ENCODE results near the gene LRP6.

DNA sequence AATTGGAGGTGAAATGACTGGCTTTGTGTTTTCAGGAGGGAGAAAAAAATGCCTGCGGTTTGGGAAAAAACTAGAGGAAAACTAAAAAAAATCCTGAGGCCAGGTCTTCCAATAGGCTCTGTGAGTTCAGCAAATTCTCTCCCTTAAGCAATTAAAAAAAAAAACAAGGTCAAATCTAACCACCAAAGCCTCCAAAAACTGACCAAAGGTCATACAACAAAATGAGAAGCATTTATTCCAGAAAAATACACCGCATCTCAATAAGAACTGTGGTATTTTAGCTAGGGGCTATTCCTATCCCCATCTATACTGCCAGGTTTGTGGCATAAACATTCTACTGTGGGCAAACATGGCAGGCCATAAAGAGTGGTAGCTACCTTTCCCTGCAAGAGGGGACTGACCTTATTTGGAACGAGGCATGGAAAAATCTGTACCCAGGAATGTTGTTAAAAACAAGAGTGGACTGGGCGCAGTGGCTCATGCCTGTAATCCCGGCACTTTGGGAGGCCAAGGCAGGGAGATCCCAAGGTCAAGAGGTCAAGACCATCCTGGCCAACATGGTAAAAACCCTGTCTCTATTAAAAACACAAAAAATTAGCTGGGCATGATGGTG lies 60.0 kb downstream of the LRP6 start:
- TF ChIP-seq, protein P1, sequence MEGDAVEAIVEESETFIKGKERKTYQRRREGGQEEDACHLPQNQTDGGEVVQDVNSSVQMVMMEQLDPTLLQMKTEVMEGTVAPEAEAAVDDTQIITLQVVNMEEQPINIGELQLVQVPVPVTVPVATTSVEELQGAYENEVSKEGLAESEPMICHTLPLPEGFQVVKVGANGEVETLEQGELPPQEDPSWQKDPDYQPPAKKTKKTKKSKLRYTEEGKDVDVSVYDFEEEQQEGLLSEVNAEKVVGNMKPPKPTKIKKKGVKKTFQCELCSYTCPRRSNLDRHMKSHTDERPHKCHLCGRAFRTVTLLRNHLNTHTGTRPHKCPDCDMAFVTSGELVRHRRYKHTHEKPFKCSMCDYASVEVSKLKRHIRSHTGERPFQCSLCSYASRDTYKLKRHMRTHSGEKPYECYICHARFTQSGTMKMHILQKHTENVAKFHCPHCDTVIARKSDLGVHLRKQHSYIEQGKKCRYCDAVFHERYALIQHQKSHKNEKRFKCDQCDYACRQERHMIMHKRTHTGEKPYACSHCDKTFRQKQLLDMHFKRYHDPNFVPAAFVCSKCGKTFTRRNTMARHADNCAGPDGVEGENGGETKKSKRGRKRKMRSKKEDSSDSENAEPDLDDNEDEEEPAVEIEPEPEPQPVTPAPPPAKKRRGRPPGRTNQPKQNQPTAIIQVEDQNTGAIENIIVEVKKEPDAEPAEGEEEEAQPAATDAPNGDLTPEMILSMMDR (IDR thresholded peaks at IDR 0.05; ENCODE audit: insufficient read depth, low read depth, low read length), result no peak
- TF ChIP-seq EZH2 (IDR thresholded peaks at IDR 0.05; ENCODE audit: insufficient read depth, low read length), result no peak

Data from astrocyte (in vitro differentiated cells and primary cell).